HuH-7 (cell line): Measurements from ENCODE around the gene SPATA18.
"Not testable (repeated sequence)": the region's sequence is repeated elsewhere in the genome, so short reads cannot be mapped to it uniquely, and the experiment has no call there.

ENCODE experiments used
- DNase-seq: peaks from one replicate; pipeline ENCODE4 v3.0.0; 2011; ENCODE audit warnings: low spot score

Gene SPATA18

DNA sequence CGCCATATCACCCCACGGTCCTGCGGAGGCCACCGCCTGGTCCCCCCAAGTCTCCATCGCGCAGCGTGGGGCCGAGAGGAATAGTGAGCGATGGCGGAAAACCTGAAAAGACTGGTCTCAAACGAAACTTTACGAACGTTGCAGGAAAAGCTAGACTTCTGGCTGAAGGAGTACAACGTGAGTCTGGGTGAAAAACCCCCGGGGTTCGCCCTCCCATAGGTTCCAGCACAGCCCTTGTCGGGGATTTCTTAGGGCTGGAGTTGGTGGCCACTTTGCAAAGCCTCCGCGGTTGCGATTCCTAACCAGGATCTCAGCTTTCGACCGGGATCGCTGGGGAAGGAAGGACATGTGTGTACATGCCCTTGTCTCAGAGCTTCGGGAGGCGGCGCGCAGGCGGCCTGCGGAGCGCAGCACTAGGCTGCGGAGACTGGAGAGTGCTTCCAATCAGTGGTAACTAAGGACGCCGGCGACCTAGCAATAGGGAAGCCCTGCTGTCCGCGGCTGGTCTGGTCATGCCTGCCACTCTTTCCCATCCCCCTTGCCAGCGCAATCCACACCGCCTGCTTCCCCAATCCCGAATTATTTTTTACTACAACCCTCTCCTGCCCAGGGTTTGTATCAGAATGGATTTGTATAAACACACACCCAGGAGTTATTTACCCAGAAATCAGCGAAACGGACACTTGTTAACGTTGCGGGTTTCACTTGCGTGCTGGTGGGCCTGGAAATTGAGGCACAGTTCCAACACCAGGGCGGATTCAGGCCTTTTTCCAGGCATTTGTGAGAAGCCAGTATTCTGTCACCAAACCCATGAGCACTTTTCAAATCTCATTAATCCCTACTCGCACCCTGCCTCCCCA lies 741 bp downstream of the SPATA18 start:
- no peak for DNase-seq

DNA sequence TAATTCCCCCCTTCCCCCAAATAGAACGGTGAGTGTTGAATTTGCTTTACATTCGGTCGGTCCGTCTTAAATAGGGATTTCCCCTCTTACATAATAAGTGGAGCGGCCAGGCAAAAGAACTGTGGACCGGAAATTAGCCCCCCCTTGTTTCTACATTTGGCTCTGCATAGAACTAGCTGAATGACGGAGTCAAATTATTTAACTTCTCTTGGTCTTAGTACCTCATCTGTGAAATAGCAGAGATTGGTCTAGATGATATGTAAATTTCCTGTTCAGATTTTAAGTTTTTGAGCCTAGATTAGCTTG lies 1.3 kb downstream of the SPATA18 start:
- DNase-seq = no peak

- no peak for DNase-seq
Observed at GRCh38 chr4:52054254-52054653, 3.1 kb downstream of the SPATA18 start.

DNA sequence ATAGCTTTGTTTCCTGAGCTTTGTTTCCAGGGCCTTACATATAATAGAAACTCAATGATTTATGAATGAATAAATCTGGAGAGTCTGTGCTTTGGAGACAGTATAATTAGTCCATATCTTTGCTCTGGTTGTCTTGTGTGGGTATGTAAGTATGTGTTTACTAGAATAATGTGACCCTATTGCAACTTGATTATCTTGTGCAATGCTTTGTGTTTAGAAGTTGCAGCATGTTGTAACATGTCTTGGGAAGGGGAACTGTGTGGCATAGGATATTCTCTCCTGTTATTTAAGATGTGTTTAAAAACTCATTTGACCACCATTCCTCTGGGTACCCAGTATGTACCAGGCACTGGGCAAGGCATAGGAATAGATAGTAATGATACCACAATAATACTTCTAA lies 6.1 kb downstream of the SPATA18 start:
- no peak for DNase-seq

DNA sequence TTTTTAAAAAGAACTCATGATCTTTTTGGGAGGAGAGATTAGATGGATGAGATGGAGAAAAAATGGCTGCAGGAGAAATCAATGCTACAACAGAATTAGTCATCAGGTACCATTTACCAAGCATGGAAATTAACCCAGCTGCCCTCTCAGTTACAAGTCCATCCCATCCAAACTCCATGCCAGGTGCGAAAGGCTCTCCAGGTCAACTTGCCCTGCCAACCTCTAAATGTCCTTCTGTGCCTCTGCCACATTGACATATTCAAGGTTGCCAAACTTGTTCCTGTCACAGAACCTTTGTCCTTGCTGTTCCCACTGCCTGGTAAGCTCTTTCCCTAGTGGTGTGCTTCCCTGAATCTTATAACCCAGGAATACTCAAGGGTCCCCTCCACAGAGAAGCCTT lies 7.2 kb downstream of the SPATA18 start:
- no peak for DNase-seq

DNA sequence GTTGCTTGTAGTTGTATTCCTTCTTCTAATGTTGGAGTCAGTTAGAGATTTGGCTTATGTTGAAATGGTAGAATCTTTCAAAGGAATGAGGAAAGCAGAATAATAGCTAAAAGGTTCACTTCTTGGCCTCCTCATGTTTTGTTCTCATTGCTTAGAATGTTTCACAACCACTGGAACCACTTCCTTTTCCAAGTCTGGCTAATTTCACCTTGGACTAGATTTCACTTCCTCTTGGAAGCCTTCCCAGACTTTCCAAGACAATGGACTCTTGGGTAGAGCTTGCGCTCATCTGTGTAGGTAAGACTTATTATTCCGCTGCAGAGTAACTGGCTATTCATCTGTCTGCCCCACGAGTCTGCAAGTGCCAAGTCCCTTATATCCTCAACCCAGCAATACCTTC lies 8.3 kb downstream of the SPATA18 start:
- DNase-seq = no peak

DNA sequence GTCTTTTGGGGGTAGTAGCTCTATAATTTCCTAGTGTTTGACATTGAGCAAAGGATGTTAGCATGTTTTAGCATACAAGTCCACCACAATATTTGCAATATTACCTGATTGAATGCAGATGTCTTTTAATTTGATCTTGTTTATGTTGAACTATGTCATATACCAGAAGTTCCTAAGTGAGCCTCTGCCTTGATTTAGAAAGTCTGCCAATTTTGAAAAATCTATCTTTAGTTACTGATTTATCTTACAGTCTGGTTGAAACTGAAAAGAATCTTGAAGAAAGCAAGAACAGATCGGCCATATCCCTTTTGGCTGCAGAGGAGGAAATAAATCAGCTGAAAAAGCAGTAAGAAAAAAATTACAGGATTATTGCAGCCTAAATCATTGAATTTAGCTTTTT lies 18.5 kb downstream of the SPATA18 start:
- no peak for DNase-seq

DNA sequence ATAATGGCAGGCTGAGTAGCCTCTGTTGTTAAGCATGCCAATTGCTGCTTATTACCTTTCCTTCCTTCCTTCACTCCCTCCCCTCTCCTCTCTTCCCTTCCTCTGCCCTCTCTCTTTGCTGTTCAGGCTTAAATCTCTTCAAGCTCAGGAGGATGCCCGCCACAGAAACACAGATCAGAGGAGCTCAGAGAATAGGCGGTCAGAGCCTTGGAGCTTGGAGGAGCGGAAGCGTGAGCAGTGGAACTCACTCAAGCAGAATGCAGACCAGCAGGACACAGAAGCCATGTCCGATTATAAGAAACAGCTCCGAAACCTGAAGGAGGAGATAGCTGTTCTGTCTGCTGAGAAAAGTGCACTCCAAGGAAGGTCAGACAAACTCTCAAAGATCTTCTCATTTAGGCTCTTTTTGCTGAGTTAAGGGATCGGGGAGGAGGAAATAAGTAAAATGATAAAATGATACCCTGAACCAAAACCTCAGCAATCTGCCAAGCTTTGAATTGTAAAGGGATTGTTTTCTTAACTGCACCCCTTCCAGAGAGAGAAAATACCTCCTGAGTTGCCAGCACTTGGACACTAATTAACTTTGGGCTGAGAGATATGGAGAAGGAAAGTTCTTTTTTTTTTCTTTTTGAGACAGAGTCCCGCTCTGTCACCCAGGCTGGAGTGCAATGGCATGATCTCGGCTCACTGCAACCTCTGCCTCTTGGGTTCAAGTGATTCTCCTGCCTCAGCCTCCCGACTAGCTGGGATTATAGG lies 20.9 kb downstream of the SPATA18 start:
- no peak for DNase-seq

DNA sequence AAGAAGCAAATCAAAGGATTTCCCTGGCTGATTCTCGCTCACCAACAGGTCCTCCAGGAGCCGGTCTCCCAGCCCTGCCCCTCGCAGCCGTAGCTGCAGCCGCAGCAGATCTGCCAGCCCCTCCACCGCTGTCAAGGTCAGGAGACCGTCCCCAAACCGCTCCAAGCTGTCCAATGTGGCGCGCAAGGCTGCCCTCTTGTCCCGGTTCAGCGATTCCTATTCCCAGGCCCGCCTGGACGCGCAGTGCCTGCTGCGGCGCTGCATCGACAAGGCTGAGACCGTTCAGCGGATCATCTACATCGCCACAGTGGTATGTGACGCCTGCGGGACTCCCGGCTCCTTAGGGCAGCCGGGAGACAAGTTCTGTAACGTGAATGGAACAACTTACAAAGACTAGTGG lies 25.6 kb downstream of the SPATA18 start:
- DNase-seq = no peak

DNA sequence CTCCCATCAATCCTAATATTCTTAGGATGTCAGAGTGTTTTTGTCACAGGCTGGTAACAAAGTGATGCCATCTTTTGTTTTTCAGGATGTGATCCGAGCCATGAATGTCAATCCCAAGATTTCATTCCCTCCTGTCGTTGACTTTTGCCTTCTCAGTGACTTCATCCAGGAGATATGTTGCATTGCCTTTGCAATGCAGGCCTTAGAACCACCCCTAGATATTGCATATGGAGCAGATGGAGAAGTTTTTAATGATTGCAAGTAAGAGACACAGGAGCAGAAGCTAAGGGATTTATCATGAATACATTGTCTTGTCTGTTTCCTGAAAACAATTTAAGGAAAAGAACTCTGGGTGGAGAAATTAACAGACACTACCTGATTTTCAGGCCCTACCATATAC lies 28.6 kb downstream of the SPATA18 start:
- no peak for DNase-seq

DNA sequence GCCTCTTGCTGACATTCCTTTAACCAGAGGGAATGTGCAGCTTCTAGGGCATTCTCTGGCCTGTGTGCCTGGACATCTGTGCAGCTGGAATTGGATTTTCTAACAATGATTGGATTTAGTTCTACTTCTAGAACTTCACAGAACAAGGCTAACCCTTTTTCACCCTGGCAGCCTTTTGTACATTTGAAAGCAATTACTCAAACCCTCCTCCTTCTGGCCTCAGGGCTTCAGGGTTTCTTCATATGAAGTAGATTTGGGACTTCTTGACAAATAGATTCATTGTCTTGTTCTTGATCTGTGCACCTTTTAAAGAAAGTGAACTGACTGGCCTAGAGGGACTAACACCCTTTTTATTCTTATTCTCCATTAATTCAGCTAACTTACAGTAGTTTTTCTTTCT lies 30.1 kb downstream of the SPATA18 start:
- DNase-seq = no peak

DNA sequence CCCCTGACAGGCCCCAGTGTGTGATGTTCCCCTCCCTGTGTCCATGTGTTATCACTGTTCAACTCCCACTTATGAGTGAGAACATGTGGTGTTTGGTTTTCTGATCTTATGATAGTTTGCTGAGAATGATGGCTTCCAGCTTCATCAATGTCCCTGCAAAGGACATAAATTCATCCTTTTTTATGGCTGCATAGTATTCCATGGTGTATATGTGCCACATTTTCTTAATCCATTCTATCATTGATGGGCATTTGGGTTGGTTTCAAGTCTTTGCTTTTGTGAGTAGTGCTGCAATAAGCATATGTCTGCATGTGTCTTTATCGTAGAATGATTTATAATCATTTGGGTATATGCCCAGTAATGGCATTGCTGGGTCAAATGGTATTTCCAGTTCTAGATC lies 35.3 kb downstream of the SPATA18 start:
- DNase-seq = not testable (repeated sequence)

DNA sequence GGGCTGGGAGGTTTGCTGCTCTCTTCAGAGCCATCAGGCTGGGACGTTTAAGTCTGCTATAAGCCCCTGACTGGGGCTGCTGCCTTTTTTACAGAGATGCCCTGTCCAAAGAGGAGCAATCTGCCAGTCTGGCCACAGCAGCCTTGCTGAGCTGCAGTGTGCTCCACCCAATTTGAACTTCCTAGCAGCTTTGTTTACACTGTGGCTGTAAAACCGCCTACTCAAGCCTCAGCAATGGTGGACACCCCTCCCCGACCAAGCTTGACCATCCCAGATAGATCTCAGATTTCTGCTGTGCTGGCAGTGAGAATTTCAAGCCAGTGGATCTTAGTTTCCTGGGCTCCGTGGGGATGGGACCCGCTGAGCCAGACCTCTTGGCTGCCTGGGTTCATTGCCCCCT lies 40.7 kb downstream of the SPATA18 start:
- DNase-seq = no peak

GRCh38 chr4:52093466-52093865 lies 42.4 kb downstream of the SPATA18 start:
- no peak for DNase-seq

GRCh38 chr4:52094376-52095145 lies 43.5 kb downstream of the SPATA18 start:
- no peak for DNase-seq

DNA sequence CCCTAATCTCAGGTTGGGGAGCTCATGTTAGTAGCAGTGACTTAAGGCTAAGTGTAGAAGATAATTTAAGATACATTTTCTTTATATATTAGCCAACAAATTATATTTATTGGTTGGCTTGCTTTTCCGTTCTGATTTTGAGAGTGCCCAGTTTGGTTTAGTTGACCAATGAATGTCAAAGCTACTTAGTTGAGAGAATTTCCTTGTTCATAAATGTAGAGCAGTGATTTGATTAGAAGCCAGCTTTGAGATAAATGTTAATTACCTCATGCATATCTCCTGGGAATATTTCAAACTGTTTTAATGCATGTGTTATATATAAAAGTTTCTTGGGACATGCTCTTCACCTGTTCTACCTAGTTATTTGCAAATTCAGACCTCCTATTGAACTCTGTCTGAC lies 44.3 kb downstream of the SPATA18 start:
- DNase-seq = no peak

DNA sequence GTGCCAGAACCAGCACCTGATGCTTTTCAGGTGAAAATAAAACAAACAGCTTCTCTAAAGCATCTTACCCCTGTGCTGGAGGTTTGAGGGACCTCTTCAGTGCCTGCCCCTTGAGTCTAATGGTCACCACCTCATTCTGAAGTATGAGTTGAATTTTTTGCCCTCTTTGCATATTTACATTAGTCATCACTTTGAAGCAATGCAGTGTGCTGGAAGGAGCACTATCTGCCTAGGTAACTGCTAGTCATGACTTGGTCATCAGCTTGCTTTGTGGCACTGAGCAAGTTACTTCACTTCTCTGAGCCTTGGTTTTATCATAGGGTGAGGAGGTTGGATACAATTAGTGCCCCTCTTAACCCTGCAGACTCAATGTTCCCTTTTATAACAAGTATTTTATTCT lies 44.9 kb downstream of the SPATA18 start:
- no peak for DNase-seq

- no peak for DNase-seq
Observed at GRCh38 chr4:52098618-52099017, 47.5 kb downstream of the SPATA18 start.

GRCh38 chr4:52099860-52100461 lies 48.9 kb downstream of the SPATA18 start:
- DNase-seq = no peak

DNA sequence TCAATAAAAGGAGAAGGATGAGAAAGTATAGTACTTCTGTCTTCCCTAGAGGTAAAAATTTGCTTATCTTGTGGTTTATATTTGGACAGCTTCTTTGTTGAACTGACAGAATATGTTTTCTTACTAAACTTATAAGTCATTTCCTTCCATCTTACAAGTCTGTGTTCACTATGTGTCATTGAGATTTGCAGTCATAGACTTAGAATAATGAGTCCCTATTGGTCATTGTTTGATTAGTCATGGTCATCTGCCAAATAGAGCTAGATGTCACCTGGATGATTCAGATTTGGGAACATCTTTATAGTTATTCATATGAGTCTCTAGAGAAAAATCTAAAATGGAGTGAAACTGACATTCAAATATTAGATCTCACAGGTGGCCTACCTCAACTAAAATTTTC lies 51.5 kb downstream of the SPATA18 start:
- DNase-seq = no peak

- peak; percentile 21 for DNase-seq
Observed at GRCh38 chr4:52103319-52103718, 52.2 kb downstream of the SPATA18 start.

GRCh38 chr4:52105276-52105675 lies 54.2 kb downstream of the SPATA18 start:
- no peak for DNase-seq

DNA sequence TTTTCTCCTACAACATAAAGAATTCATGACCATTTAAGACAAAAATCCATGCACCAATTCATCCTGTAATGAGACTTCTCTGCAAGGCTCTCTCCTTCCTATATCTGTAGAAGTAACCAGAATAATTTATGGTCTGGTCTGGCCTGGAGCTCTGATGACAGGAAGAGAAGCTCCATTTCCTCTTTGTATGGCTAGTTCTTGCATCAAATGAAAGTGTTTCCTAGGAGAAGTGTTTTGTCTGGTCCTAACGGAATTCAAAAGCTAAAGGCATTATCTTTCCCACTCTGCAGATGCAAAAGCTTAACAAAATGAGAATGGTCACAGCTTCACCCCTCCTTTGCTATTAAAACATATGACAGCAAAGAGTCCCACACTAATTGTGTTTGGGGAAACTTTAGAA lies 55.1 kb downstream of the SPATA18 start:
- no peak for DNase-seq
